Osteocyte (in vitro differentiated cells): Measurements from ENCODE around the gene NYAP2. TPM values are rescaled to one million over a fixed set of nuclear protein-coding genes. Genes with fewer than 3 reads are reported as not detected.

Experiments
- DNase-seq: peaks from one replicate; pipeline ENCODE4 v3.0.0; 2021; ENCODE audit warnings: mixed read lengths; ENCODE audit not compliant: unreplicated experiment; ENCODE audit errors: extremely low spot score
- H3K27ac Mint-ChIP-seq: one replicate; pipeline ENCODE4 v1.8.0; 2021; ENCODE audit warnings: mild to moderate bottlenecking, mixed read lengths; ENCODE audit not compliant: unreplicated experiment
- H3K27me3 Mint-ChIP-seq: one replicate; pipeline ENCODE4 v1.8.0; 2021; ENCODE audit warnings: mixed read lengths; ENCODE audit not compliant: unreplicated experiment
- H3K36me3 Mint-ChIP-seq: one replicate; pipeline ENCODE4 v1.8.0; 2021; ENCODE audit warnings: mixed read lengths; ENCODE audit not compliant: unreplicated experiment
- H3K4me1 Mint-ChIP-seq: one replicate; pipeline ENCODE4 v1.8.0; 2021; ENCODE audit warnings: mixed read lengths; ENCODE audit not compliant: unreplicated experiment
- H3K4me3 Mint-ChIP-seq: one replicate; pipeline ENCODE4 v1.8.0; 2021; ENCODE audit warnings: mild to moderate bottlenecking, moderate library complexity, mixed read lengths; ENCODE audit not compliant: unreplicated experiment
- H3K9me3 Mint-ChIP-seq: one replicate; pipeline ENCODE4 v1.8.0; 2021; ENCODE audit warnings: mixed read lengths; ENCODE audit not compliant: unreplicated experiment
- total RNA-seq: library from RNA; stranded (reverse); gene quantifications from 2 replicates; pipeline ENCODE4 v1.2.1, GENCODE V29; 2021
- TF ChIP-seq, protein P1 (sequence below): fragments of 200-600 bp; sonication (generic); IDR thresholded peaks from 2 replicates; pipeline ENCODE4 v1.5.0; 2021; ENCODE audit warnings: antibody characterized with exemption, mild to moderate bottlenecking, moderate library complexity

Gene NYAP2
- total RNA-seq, 1 donor from 2014 or later = not detected

DNA sequence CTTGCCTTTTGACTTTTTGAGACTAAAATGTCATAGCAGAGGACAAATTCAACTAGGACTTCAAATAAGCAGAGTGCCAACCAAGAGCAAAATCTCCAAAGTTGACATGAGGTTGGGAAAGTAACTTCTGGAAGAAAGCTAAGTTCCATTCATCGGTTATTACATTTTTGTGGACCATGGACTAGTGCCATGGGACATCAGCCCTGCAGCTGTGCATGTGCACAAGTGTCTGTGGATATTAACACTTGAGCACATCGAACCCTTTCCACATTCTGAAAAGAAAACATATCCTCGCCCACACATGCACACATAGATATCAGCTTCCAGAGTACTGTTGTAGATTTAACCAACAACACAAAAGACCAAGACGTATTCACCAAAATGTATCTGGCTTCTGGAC is 262.6 kb downstream of the NYAP2 start:
- H3K27ac Mint-ChIP-seq = no peak overlapping the region
- DNase-seq = no peak
- no peaks in the 10 kb centered on the region for H3K9me3 Mint-ChIP-seq
- no peak overlapping the region for H3K4me3 Mint-ChIP-seq
- peaks cover 24% of the 10 kb centered on the region for H3K27me3 Mint-ChIP-seq
- TF ChIP-seq, protein P1, sequence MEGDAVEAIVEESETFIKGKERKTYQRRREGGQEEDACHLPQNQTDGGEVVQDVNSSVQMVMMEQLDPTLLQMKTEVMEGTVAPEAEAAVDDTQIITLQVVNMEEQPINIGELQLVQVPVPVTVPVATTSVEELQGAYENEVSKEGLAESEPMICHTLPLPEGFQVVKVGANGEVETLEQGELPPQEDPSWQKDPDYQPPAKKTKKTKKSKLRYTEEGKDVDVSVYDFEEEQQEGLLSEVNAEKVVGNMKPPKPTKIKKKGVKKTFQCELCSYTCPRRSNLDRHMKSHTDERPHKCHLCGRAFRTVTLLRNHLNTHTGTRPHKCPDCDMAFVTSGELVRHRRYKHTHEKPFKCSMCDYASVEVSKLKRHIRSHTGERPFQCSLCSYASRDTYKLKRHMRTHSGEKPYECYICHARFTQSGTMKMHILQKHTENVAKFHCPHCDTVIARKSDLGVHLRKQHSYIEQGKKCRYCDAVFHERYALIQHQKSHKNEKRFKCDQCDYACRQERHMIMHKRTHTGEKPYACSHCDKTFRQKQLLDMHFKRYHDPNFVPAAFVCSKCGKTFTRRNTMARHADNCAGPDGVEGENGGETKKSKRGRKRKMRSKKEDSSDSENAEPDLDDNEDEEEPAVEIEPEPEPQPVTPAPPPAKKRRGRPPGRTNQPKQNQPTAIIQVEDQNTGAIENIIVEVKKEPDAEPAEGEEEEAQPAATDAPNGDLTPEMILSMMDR = no peak
- H3K4me1 Mint-ChIP-seq = no peaks in the 10 kb centered on the region
- H3K36me3 Mint-ChIP-seq = no peaks in the 10 kb centered on the region

DNA sequence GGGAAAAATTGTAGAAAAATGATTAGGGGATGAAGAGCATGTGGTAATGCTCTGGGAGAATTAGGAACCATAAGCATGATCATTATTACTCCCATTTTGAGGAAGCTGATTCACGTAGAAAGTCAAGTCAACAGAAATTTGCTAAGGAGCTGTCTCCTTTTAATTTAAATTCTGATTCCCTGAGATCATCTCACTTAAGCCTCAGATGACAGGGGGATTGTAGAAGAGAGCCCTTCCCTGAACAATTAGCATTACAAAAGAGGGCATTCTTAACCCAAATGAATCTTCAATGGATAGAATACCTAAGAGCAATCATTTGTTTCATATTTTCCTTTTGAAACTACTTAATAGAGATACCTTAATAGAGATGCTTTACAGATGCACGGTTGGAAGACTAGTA is 267.9 kb downstream of the NYAP2 start:
- Mint-ChIP-seq H3K27me3 (peaks cover 20% of the 10 kb centered on the region), H3K4me3 (no peak overlapping the region), H3K4me1 (no peaks in the 10 kb centered on the region), H3K27ac (no peak overlapping the region), H3K36me3 (no peaks in the 10 kb centered on the region), H3K9me3 (no peaks in the 10 kb centered on the region)
- no peak for DNase-seq
- TF ChIP-seq, protein P1 = no peak

DNA sequence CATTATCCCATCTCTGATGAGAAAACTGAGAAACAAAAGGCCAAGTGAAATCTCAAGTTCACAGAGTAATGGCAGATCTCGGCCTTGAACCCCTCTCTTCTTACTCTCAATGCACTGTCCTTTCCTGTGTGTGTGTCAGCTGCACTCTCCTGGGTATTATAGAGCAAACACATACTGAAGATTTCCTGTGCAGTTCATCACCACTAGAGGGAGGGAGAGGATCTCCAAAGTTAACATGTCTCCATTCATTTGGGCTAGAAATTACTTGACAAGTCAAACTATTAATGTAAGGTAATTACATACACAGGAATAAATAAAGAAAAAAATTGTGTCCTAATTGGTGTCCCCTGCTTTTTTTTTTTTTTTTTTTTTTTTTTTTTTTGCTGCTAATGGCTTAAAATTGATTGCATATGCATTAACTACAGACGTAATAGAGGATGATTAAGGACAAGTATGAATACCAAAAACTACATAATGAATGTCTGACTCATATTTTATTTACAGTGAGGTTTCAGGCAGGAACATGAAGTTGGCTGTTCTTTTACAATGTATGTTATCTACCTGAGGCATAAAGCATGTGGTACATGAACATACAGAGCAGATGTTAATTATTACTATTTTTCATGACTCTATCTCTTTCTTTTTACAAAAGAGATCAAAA is 269.2 kb downstream of the NYAP2 start:
- Mint-ChIP-seq H3K27ac (no peak overlapping the region), H3K27me3 (peaks cover 14% of the 10 kb centered on the region), H3K4me1 (no peaks in the 10 kb centered on the region), H3K9me3 (no peaks in the 10 kb centered on the region), H3K36me3 (no peaks in the 10 kb centered on the region), H3K4me3 (no peak overlapping the region)
- TF ChIP-seq, protein P1 = peak; percentile 80
- DNase-seq = no peak

DNA sequence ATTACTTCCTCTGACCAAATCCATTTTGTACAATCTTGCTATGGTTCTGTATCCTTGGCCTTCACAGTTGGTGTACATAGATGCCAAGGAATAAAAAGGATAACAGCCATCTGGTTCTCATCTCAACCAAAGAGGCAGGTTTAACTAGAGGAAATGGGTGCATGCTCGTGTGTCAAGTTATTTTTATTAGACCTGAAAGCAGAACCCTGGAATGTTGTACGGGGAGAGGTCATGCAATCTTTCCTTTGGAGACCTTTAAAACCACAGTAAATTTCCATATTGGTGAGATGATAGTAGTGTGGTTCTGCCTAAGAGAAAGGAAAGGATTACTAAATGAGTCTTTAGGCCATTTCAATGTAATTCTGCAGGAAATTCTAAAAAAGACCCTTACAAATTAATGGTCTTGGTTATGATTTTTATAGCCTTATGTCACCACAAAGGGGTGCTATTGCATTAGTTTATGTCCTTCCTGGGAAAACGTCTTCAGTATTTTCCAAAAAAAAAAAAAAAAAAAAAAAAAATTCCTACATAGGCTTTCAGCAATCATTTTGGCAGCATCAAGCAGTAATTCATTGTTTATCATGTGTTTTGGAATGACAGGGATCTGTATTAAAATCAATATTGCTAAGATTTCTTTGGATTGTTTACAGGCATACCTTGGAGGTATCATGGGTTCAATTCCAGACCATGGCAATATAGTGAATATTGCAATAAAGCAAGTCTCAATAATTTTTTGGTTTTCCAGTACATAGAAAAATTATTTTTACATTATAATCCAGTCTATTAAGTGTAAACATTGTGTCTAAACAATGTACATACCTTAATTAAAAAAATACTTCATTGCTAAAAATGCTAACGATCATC is 270.8 kb downstream of the NYAP2 start:
- Mint-ChIP-seq H3K4me3 (no peak overlapping the region), H3K9me3 (no peaks in the 10 kb centered on the region), H3K27me3 (peaks cover 9% of the 10 kb centered on the region), H3K36me3 (no peaks in the 10 kb centered on the region), H3K27ac (no peak overlapping the region), H3K4me1 (no peaks in the 10 kb centered on the region)
- TF ChIP-seq, protein P1 = peak; percentile 68
- DNase-seq = no peak

DNA sequence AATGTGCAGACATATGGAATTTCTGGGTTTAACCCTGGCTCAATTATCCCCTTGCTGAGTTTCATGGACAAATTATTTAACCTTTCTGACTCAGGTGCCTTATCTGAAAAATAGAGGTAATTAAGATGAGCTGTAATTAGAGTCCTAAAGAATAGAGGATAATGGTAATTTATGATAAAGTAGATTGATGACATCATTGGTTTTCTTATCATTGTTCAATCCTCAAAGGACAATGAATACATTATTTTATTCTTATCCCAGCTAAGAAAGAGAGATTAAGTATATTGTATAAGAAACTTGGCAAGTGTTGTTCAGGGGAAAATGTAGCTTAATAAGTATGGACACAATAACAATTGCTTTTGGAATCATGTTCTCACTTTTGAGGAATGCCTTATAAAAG is 279.3 kb downstream of the NYAP2 start:
- Mint-ChIP-seq H3K27me3 (peaks cover 6% of the 10 kb centered on the region), H3K9me3 (no peaks in the 10 kb centered on the region), H3K4me1 (no peaks in the 10 kb centered on the region), H3K4me3 (no peak overlapping the region), H3K36me3 (no peaks in the 10 kb centered on the region), H3K27ac (no peak overlapping the region)
- TF ChIP-seq, protein P1 = no peak
- DNase-seq = no peak
